Stimulated activated CD4-positive, alpha-beta T cell treated with anti-CD3 and anti-CD28 coated beads, Interleukin-4, amount 100 ng/mL, for 1 hour (primary cell): Measurements from ENCODE around the gene PRSS8.
"Not testable (repeated sequence)": the region's sequence is repeated elsewhere in the genome, so short reads cannot be mapped to it uniquely, and the experiment has no call there.

ENCODE experiments used
- DNase-seq: peaks from one replicate; pipeline ENCODE4 v3.0.0-alpha.2; 2020

Gene PRSS8

GRCh38 chr16:31143694-31144148 lies 8.2 kb upstream of the PRSS8 start:
- DNase-seq: no peak

GRCh38 chr16:31143011-31143693 lies 7.6 kb upstream of the PRSS8 start:
- no peak for DNase-seq

- DNase-seq: peak; percentile 97
Measured at GRCh38 chr16:31142109-31143010, 6.8 kb upstream of the PRSS8 start.

GRCh38 chr16:31141489-31142108 lies 6.1 kb upstream of the PRSS8 start:
- no peak for DNase-seq

GRCh38 chr16:31141071-31141469 lies 5.5 kb upstream of the PRSS8 start:
- not testable (repeated sequence) for DNase-seq

- no peak for DNase-seq
Measured at GRCh38 chr16:31138621-31139578, 3.4 kb upstream of the PRSS8 start.

- DNase-seq: not testable (repeated sequence)
Measured at GRCh38 chr16:31136822-31137499, 1.4 kb upstream of the PRSS8 start.

GRCh38 chr16:31136287-31136662 lies 748 bp upstream of the PRSS8 start:
- no peak for DNase-seq

- DNase-seq: no peak
Measured at GRCh38 chr16:31134625-31135534, 647 bp downstream of the PRSS8 start.

- DNase-seq: no peak
Measured at GRCh38 chr16:31134091-31134571, 1.4 kb downstream of the PRSS8 start.

- DNase-seq: no peak
Measured at GRCh38 chr16:31133046-31133501, 2.5 kb downstream of the PRSS8 start.

GRCh38 chr16:31132303-31132979 lies 3.1 kb downstream of the PRSS8 start:
- no peak for DNase-seq

- DNase-seq: no peak
Measured at GRCh38 chr16:31131841-31132271, 3.7 kb downstream of the PRSS8 start.

- no peak for DNase-seq
Measured at GRCh38 chr16:31131416-31131815, 4.1 kb downstream of the PRSS8 start.

GRCh38 chr16:31130899-31131298 lies 4.6 kb downstream of the PRSS8 start:
- DNase-seq: no peak

- DNase-seq: no peak
Measured at GRCh38 chr16:31130336-31130891, 5.1 kb downstream of the PRSS8 start.

- DNase-seq: no peak
Measured at GRCh38 chr16:31129568-31130335, 5.8 kb downstream of the PRSS8 start.

GRCh38 chr16:31128711-31129567 lies 6.6 kb downstream of the PRSS8 start:
- no peak for DNase-seq
